Astrocyte of the spinal cord (primary cell): ENCODE results near the gene CABYR.
"Not testable (repeated sequence)": the region's sequence is repeated elsewhere in the genome, so short reads cannot be mapped to it uniquely, and the experiment has no call there.

Experiments used
- DNase-seq: peaks from one replicate; pipeline ENCODE4 v3.0.0; 2011; ENCODE audit warnings: low read depth, low spot score
- H3K4me3 ChIP-seq: 2 replicates; pipeline ENCODE4 v1.5.1; 2011; ENCODE audit warnings: low read depth, mild to moderate bottlenecking, low read length, moderate library complexity
- in situ Hi-C: cut with HindIII; loops from 2 replicates; pipeline ENCODE4 v1.10.0; 2017; ENCODE audit warnings: low sequenced_read_pairs
- TF ChIP-seq, protein P1 (sequence below): IDR thresholded peaks from 2 replicates; pipeline ENCODE4 v1.5.1; 2012; ENCODE audit warnings: low read depth, mild to moderate bottlenecking, low read length, inconsistent platforms

CABYR gene

DNA sequence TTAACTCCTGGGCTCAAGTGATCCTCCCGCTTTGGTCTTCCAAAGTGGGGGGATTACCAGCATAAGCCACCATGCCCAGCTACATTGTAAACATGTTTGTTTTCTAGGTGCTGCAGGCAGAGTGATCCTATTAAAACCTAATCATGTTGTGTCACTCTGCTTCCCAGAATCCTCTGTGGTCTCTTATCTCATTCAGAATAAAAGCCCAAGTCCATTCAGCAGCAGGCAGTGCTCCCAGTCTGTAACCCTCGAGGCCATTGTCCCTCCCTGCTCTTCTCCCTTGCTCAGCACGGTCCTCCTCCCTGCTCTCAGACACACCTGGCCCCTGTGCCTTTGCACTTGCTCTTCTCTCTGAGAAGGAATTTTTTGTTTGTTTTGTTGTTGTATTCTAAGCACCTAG, 11.1 kb upstream of the CABYR start:
- in situ Hi-C loops = no loop called here
- H3K4me3 ChIP-seq = no peak overlapping the region
- DNase-seq = no peak
- TF ChIP-seq, protein P1, sequence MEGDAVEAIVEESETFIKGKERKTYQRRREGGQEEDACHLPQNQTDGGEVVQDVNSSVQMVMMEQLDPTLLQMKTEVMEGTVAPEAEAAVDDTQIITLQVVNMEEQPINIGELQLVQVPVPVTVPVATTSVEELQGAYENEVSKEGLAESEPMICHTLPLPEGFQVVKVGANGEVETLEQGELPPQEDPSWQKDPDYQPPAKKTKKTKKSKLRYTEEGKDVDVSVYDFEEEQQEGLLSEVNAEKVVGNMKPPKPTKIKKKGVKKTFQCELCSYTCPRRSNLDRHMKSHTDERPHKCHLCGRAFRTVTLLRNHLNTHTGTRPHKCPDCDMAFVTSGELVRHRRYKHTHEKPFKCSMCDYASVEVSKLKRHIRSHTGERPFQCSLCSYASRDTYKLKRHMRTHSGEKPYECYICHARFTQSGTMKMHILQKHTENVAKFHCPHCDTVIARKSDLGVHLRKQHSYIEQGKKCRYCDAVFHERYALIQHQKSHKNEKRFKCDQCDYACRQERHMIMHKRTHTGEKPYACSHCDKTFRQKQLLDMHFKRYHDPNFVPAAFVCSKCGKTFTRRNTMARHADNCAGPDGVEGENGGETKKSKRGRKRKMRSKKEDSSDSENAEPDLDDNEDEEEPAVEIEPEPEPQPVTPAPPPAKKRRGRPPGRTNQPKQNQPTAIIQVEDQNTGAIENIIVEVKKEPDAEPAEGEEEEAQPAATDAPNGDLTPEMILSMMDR = no peak

- H3K4me3 ChIP-seq = no peak overlapping the region
- TF ChIP-seq, protein P1 = no peak
- no peak for DNase-seq
- in situ Hi-C loops = no loop called here
Observed at GRCh38 chr18:24128700-24129099, 10.2 kb upstream of the CABYR start.

GRCh38 chr18:24130494-24130893, 8.4 kb upstream of the CABYR start:
- no peak for DNase-seq
- TF ChIP-seq, protein P1 = no peak
- in situ Hi-C loops = no loop called here
- no peak overlapping the region for H3K4me3 ChIP-seq

DNA sequence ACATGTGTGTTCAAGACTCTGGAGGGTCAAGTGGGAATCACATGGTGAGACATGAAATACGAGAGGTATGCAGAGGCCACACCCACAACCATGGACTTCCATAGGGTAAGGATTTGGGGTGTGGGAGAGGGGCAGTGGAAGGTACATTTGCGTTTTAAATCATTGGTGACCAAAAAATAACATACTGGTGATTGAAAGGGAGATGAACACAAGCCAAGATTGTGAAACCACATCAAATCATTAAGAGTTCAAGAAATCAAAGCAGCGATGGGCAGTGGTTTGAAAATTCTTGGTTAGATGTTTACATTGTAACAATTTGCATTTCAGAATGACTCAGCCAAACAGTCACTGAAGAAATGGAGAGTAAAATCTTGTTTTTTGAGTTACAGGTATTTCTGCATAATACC, 1.9 kb upstream of the CABYR start:
- no peak overlapping the region for H3K4me3 ChIP-seq
- DNase-seq = no peak
- TF ChIP-seq, protein P1 = no peak
- in situ Hi-C loops = no loop called here

DNA sequence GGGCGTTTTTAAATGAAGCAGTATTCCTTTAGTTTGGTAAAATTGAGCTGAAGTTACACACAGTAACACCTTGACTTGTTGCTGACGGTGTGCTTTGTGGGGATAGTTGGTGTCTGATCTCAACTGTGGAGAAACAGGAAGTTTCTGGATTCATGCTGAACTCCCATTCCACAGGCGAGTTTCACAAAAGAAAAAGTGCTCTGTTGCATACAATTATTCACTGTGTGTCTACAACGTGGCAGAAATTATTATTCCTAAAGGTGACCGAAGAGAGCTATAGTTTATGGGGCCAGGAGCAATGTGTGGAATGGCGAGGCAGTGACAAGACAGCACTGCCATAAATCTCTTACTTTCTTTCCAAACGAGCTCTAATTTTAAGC, 463 bp upstream of the CABYR start:
- TF ChIP-seq, protein P1 = no peak
- DNase-seq = no peak
- peak overlapping the region; percentile 69 for H3K4me3 ChIP-seq
- in situ Hi-C loops = no loop called here

GRCh38 chr18:24140697-24141096, 1.8 kb downstream of the CABYR start:
- TF ChIP-seq, protein P1 = no peak
- H3K4me3 ChIP-seq = no peak overlapping the region
- in situ Hi-C loops = no loop called here
- DNase-seq = no peak

DNA sequence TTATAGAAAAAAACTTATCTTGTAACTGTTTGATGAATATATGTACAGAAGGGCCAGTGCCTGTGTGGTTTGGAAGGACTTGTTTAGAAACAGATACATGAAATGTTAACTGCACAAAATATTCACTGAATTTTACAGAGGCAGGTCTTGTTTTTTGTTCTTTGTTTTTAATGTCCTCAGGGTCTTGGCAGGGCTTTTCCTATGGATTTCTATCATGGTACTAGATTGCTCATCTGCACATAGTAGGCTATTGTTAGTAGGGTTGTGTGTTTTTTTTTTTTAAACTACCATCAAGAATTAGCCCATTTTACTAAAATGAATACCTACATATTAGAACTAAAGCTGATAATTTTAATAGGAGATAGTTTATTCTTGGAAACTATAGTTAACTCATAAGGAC, 3.5 kb downstream of the CABYR start:
- TF ChIP-seq, protein P1 = no peak

DNA sequence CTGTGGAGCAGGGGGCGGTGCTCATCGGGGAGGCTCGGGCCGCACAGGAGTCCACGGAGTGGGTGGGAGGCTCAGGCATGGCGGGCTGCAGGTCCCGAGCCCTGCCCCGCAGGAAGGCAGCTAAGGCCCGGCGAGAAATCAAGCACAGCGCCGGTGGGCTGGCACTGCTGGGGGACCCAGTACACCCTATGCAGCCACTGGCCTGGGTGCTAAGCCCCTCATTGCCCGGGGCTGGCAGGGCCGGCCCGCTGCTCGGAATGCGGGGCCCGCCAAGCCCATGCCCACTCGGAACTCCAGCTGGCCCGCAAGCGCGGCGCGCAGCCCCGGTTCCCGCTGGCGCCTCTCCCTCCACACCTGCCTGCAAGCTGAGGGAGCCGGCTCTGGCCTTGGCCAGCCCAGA, 10.7 kb downstream of the CABYR start:
- DNase-seq, in situ Hi-C loops, H3K4me3 ChIP-seq: not testable (repeated sequence)

More for the DNA sequence above, 3.5 kb downstream of the CABYR start:
- H3K4me3 ChIP-seq = no peak overlapping the region
- no peak for DNase-seq
- in situ Hi-C loops = no loop called here
